K562 (cell line): ENCODE measurements around the gene CHCHD1. TPM values are rescaled to one million over a fixed set of nuclear protein-coding genes. Genes with fewer than 3 reads are reported as not detected.

Source experiments
- ATF1 ChIP-seq, 2 experiments: fragments of 450-650 bp in 1 of 2; IDR thresholded peaks; 2 replicates each; pipeline ENCODE4 v1.6.1; 2016; ENCODE audit warnings: missing compliant biosample characterization in 1 of 2, missing genetic modification characterization in 1 of 2
- MBD2 ChIP-seq: sonication (generic); IDR thresholded peaks from 2 replicates; pipeline ENCODE4 v1.6.1; 2016; ENCODE audit warnings: low read depth, borderline replicate concordance
- MCM5 ChIP-seq: fragments of 450-650 bp; IDR thresholded peaks from 2 replicates; pipeline ENCODE4 v1.6.1; 2016; ENCODE audit warnings: low read depth
- NFIC ChIP-seq: fragments of 450-650 bp; IDR thresholded peaks from 2 replicates; pipeline ENCODE4 v1.6.1; 2017; ENCODE audit warnings: mild to moderate bottlenecking, inconsistent platforms
- PATZ1 ChIP-seq: fragments of 250-450 bp; sonication (Bioruptor Pico); IDR thresholded peaks from 2 replicates; pipeline ENCODE4 v1.5.0; 2020; ENCODE audit warnings: mild to moderate bottlenecking, borderline replicate concordance
- POLR2A ChIP-seq: fragments of 450-650 bp; conservative IDR thresholded peaks from 2 replicates; pipeline ENCODE4 v1.6.1; 2016
- SMARCC2 ChIP-seq: fragments of 450-650 bp; IDR thresholded peaks from 2 replicates; pipeline ENCODE4 v1.6.1; 2017; ENCODE audit warnings: antibody characterized with exemption, moderate library complexity, mild to moderate bottlenecking, low read depth
- TCFL5 ChIP-seq: fragments of 250-450 bp; sonication (Bioruptor Pico); conservative IDR thresholded peaks from 2 replicates; pipeline ENCODE4 v1.6.1; 2021; ENCODE audit warnings: mild to moderate bottlenecking, moderate library complexity, matching md5 sums
- THAP7 ChIP-seq: fragments of 250-450 bp; sonication (Bioruptor Pico); IDR thresholded peaks from 2 replicates; pipeline ENCODE4 v1.5.0; 2021
- U2AF2 ChIP-seq: fragments of 200-400 bp; formaldehyde crosslinking; optimal IDR thresholded peaks from 2 replicates; pipeline ENCODE3; 2017; ENCODE audit warnings: low read depth, mild to moderate bottlenecking, low read length
- XRCC4 ChIP-seq: IDR thresholded peaks from one replicate; pipeline ENCODE4 v1.6.1; 2011; ENCODE audit not compliant: insufficient read depth, insufficient read length; ENCODE audit errors: extremely low read depth
- XRCC5 ChIP-seq: fragments of 200-400 bp; formaldehyde crosslinking; IDR thresholded peaks from 2 replicates; pipeline ENCODE4 v1.6.1; 2017; ENCODE audit warnings: low read depth, mild to moderate bottlenecking, low read length
- ZNF668 ChIP-seq: fragments of 250-450 bp; sonication (Bioruptor Pico); IDR thresholded peaks from 2 replicates; pipeline ENCODE4 v1.8.0; 2022; ENCODE audit warnings: mild to moderate bottlenecking, inconsistent platforms
- ZNF740 ChIP-seq, 3 experiments: fragments of 200-800 bp in 1 of 3; sonication (Bioruptor generic) in 1 of 3; sonication (generic) in 1 of 3; formaldehyde crosslinking in 1 of 3; IDR thresholded peaks; 2 replicates each; pipeline versions ENCODE4 v1.6.1 to v1.8.0; 2016 to 2022; ENCODE audit warnings: mild to moderate bottlenecking in 2 of 3, missing compliant biosample characterization in 2 of 3, missing genetic modification characterization in 2 of 3, missing genetic modification reagents in 1 of 3
- polyA plus RNA-seq, 8 experiments: library from polyadenylated mRNA; depleted of rRNA in 4 of 8; stranded (reverse) in 5 of 8; unstranded in 3 of 8; fragments of >200 nt; fragmentation: Nextera tagmentation in 2 of 8; fragmentation: Illumina TruSeq in 1 of 8; extraction: Ambion mirVana in 2 of 8; extraction: Trizol in 1 of 8; gene quantifications; 2 replicates each; pipeline versions ENCODE4 v1.2.1 to v1.2.3, GENCODE V29; 2011 to 2014; ENCODE audit warnings: inconsistent platforms in 1 of 8, missing spikeins in 1 of 8
- total RNA-seq, 7 experiments: library from RNA; depleted of rRNA in 6 of 7; stranded (reverse); fragments of >200 nt in 6 of 7; fragmentation: Illumina TruSeq in 2 of 7; extraction: Trizol in 2 of 7; gene quantifications; 2 replicates each; pipeline versions ENCODE4 v1.2.1 to v1.2.3, GENCODE V29; 2011 to 2021; ENCODE audit warnings: low replicate concordance in 1 of 7
- TF ChIP-seq, protein P1 (sequence below), 3 experiments: IDR thresholded peaks in 2 of 3; conservative IDR thresholded peaks in 1 of 3; 2 replicates each; pipeline ENCODE4 v1.5.1; 2011 to 2012; ENCODE audit warnings: low read length in 3 of 3, mild to moderate bottlenecking in 3 of 3, control low read depth in 2 of 3, improper control_type of control experiment in 1 of 3, inconsistent platforms in 1 of 3, low read depth in 1 of 3, mixed read lengths in 1 of 3, moderate library complexity in 1 of 3; ENCODE audit not compliant: insufficient read depth in 2 of 3
- TF ChIP-seq, protein P2 (sequence below): sonication (generic); formaldehyde crosslinking; IDR thresholded peaks from 2 replicates; pipeline ENCODE4 v1.8.0; 2023; ENCODE audit warnings: mild to moderate bottlenecking, missing genetic modification reagents

Gene CHCHD1
- total and polyA plus RNA-seq, 9 of the 15 experiments (the other 6 are each of a cell fraction or from before 2014, with no cell fraction given): 52.9 to 126 (median 83.4) TPM

GRCh38 chr10:73799899-73800559 is 18.2 kb downstream of the CHCHD1 start (continued):
- 0 out of 2 replicates have a peak, but pooled peaks have one; percentile 2 for TF ChIP-seq ZNF740 (CRISPR knock-in tag; IDR thresholded peaks at IDR 0.05)
- TF ChIP-seq ZNF740 (tag; IDR thresholded peaks at IDR 0.05): no peak
- TF ChIP-seq ZNF668 (CRISPR knock-in tag): no peak
- TF ChIP-seq POLR2A: peak; percentile 52
- no peak for TF ChIP-seq NFIC
- TF ChIP-seq MBD2: no peak
- no peak for TF ChIP-seq MCM5
- TF ChIP-seq, protein P1, sequence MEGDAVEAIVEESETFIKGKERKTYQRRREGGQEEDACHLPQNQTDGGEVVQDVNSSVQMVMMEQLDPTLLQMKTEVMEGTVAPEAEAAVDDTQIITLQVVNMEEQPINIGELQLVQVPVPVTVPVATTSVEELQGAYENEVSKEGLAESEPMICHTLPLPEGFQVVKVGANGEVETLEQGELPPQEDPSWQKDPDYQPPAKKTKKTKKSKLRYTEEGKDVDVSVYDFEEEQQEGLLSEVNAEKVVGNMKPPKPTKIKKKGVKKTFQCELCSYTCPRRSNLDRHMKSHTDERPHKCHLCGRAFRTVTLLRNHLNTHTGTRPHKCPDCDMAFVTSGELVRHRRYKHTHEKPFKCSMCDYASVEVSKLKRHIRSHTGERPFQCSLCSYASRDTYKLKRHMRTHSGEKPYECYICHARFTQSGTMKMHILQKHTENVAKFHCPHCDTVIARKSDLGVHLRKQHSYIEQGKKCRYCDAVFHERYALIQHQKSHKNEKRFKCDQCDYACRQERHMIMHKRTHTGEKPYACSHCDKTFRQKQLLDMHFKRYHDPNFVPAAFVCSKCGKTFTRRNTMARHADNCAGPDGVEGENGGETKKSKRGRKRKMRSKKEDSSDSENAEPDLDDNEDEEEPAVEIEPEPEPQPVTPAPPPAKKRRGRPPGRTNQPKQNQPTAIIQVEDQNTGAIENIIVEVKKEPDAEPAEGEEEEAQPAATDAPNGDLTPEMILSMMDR (IDR thresholded peaks at IDR 0.05 in 2 of 3, conservative IDR thresholded peaks at IDR 0.05 in 1 of 3; ENCODE audit: insufficient read depth in 2 of 3, low read depth in 1 of 3, low read length in 3 of 3): no peak
- TF ChIP-seq XRCC5: no peak
- no peak for TF ChIP-seq U2AF2
- no peak for TF ChIP-seq SMARCC2
- peak; percentile 56; the same call in 1 of the 2 replicates for TF ChIP-seq PATZ1 (CRISPR knock-in tag)
- no peak for TF ChIP-seq THAP7 (CRISPR knock-in tag)
- TF ChIP-seq ATF1 (CRISPR knock-in tag; IDR thresholded peaks at IDR 0.05): no peak
- TF ChIP-seq ATF1 (tag; IDR thresholded peaks at IDR 0.05): no peak
- no peak for TF ChIP-seq TCFL5 (CRISPR knock-in tag)
- TF ChIP-seq, protein P2, sequence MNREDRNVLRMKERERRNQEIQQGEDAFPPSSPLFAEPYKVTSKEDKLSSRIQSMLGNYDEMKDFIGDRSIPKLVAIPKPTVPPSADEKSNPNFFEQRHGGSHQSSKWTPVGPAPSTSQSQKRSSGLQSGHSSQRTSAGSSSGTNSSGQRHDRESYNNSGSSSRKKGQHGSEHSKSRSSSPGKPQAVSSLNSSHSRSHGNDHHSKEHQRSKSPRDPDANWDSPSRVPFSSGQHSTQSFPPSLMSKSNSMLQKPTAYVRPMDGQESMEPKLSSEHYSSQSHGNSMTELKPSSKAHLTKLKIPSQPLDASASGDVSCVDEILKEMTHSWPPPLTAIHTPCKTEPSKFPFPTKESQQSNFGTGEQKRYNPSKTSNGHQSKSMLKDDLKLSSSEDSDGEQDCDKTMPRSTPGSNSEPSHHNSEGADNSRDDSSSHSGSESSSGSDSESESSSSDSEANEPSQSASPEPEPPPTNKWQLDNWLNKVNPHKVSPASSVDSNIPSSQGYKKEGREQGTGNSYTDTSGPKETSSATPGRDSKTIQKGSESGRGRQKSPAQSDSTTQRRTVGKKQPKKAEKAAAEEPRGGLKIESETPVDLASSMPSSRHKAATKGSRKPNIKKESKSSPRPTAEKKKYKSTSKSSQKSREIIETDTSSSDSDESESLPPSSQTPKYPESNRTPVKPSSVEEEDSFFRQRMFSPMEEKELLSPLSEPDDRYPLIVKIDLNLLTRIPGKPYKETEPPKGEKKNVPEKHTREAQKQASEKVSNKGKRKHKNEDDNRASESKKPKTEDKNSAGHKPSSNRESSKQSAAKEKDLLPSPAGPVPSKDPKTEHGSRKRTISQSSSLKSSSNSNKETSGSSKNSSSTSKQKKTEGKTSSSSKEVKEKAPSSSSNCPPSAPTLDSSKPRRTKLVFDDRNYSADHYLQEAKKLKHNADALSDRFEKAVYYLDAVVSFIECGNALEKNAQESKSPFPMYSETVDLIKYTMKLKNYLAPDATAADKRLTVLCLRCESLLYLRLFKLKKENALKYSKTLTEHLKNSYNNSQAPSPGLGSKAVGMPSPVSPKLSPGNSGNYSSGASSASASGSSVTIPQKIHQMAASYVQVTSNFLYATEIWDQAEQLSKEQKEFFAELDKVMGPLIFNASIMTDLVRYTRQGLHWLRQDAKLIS (CRISPR knock-in tag): no peak
- no peak for TF ChIP-seq XRCC4
